ENCODE measurements around the gene IPO7.
A peak's percentile ranks its signal among the peaks of the same experiment; 100 is the strongest.
"Not testable (repeated sequence)": the region's sequence is repeated elsewhere in the genome, so short reads cannot be mapped to it uniquely, and the experiment has no call there.

IPO7 gene

GRCh38 chr11:9399466-9399865 is 15.0 kb downstream of the IPO7 start:
- no peak for DNase-seq

GRCh38 chr11:9401884-9402283 is 17.4 kb downstream of the IPO7 start:
- DNase-seq = not testable (repeated sequence)

GRCh38 chr11:9428706-9429105 is 44.3 kb downstream of the IPO7 start:
- no peak for DNase-seq

- no peak for DNase-seq
Observed at GRCh38 chr11:9438611-9439010, 54.2 kb downstream of the IPO7 start.

GRCh38 chr11:9446230-9446629 is 61.8 kb downstream of the IPO7 start:
- no peak for DNase-seq

- DNase-seq = no peak
Observed at GRCh38 chr11:9448576-9449352, 64.3 kb downstream of the IPO7 start.

- not testable (repeated sequence) for DNase-seq
Observed at GRCh38 chr11:9452023-9452422, 67.6 kb downstream of the IPO7 start.

GRCh38 chr11:9455722-9456121 is 71.3 kb downstream of the IPO7 start:
- no peak for DNase-seq

- DNase-seq = peak; percentile 5
Observed at GRCh38 chr11:9459667-9460321, 75.3 kb downstream of the IPO7 start.

- DNase-seq = peak; percentile 100
Observed at GRCh38 chr11:9460322-9461062, 76.0 kb downstream of the IPO7 start, which contains the start of gene ZNF143. Gene ZNF143, plus strand, starts transcription at chr11:9461012. Its CDS starts 10,297 bp downstream, at chr11:9471309.

GRCh38 chr11:9461063-9461759 is 76.8 kb downstream of the IPO7 start:
- DNase-seq = peak; percentile 67

GRCh38 chr11:9461760-9462134 is 77.3 kb downstream of the IPO7 start:
- DNase-seq = no peak

GRCh38 chr11:9462172-9462799 is 77.8 kb downstream of the IPO7 start:
- no peak for DNase-seq

GRCh38 chr11:9462806-9463537 is 78.5 kb downstream of the IPO7 start:
- no peak for DNase-seq

- no peak for DNase-seq
Observed at GRCh38 chr11:9470765-9471164, 86.3 kb downstream of the IPO7 start.

- DNase-seq = no peak
Observed at GRCh38 chr11:9473408-9473807, 89.0 kb downstream of the IPO7 start.

- no peak for DNase-seq
Observed at GRCh38 chr11:9479899-9480298, 95.4 kb downstream of the IPO7 start.

- DNase-seq = no peak
Observed at GRCh38 chr11:9489080-9489765, 104.8 kb downstream of the IPO7 start.

GRCh38 chr11:9490376-9490775 is 105.9 kb downstream of the IPO7 start:
- no peak for DNase-seq

- no peak for DNase-seq
Observed at GRCh38 chr11:9493492-9493891, 109.0 kb downstream of the IPO7 start.

GRCh38 chr11:9494316-9494715 is 109.9 kb downstream of the IPO7 start:
- no peak for DNase-seq

Measured in effector CD4-positive, alpha-beta T cell (primary cell).